Measurements from ENCODE around the gene ATG16L1.

The ATG16L1 gene

DNA sequence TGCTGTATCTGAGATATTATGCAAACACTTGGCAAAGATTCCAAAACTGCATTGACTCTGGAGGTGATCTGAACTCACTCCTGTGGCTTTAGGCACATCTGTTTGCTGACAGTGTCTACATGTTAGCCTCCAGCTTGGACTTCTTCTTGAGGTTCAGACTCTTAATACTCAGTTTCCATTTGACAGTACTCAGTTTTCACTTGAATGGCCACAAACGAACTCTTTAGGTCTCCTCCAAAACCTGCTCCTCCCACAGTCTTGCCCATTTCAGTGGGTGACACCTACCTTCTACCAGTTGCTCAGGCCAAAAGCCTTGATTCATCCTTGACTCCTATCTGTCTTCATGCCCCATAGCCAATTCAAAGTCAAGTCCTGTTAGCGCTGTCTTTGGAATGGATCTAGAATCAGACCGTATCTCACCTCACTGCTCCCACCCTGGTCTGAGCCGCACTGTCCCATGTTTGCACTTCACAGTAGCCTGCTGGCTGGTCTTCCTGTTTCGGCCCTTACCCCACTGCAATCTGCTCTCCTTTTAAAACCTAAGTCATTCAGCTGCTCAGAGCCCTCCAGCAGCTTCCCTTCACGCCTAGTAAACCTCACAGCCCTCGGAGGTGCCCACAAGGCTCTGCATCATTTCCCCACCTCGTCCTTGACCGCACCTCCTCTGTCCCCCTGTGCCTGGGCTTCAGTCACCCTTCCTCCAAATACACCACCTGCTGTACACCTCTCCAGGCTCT, 10.5 kb downstream of the ATG16L1 start:
- no peak for DNase-seq (ENCODE audit: low read depth)
- TF ChIP-seq, protein P1, sequence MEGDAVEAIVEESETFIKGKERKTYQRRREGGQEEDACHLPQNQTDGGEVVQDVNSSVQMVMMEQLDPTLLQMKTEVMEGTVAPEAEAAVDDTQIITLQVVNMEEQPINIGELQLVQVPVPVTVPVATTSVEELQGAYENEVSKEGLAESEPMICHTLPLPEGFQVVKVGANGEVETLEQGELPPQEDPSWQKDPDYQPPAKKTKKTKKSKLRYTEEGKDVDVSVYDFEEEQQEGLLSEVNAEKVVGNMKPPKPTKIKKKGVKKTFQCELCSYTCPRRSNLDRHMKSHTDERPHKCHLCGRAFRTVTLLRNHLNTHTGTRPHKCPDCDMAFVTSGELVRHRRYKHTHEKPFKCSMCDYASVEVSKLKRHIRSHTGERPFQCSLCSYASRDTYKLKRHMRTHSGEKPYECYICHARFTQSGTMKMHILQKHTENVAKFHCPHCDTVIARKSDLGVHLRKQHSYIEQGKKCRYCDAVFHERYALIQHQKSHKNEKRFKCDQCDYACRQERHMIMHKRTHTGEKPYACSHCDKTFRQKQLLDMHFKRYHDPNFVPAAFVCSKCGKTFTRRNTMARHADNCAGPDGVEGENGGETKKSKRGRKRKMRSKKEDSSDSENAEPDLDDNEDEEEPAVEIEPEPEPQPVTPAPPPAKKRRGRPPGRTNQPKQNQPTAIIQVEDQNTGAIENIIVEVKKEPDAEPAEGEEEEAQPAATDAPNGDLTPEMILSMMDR (conservative IDR thresholded peaks at IDR 0.05; ENCODE audit: control insufficient read depth, insufficient read depth, low read depth, low read length): no peak
- H3K4me3 ChIP-seq (ENCODE audit: control insufficient read depth, low read depth, low read length): no peak overlapping the region

DNA sequence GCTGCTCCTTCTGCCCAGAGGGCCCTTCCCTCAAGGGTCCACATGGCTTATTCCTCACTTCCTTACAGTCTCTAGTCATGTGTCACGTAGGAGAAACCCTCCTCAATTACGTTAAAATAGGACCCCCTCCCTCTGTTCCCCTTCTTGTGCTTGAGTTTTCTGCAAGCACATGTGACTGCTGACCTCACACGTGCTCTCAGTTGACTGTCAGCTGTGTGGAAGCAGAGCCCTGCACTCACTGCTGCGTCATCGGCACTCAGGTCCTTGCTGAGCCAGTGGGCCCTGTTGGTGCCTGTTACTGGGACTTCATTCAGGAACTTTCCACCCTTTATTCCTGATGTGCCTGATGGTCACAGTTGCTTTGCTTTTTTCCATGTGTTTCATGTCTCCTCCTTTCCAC, 11.1 kb downstream of the ATG16L1 start:
- no peak for DNase-seq (ENCODE audit: low read depth)
- TF ChIP-seq, protein P1 (conservative IDR thresholded peaks at IDR 0.05; ENCODE audit: control insufficient read depth, insufficient read depth, low read depth, low read length): no peak
- H3K4me3 ChIP-seq (ENCODE audit: control insufficient read depth, low read depth, low read length): no peak overlapping the region

GRCh38 chr2:233263045-233263570, 11.6 kb downstream of the ATG16L1 start:
- H3K4me3 ChIP-seq (ENCODE audit: control insufficient read depth, low read depth, low read length): no peak overlapping the region
- no peak for DNase-seq (ENCODE audit: low read depth)
- TF ChIP-seq, protein P1 (conservative IDR thresholded peaks at IDR 0.05; ENCODE audit: control insufficient read depth, insufficient read depth, low read depth, low read length): no peak

GRCh38 chr2:233264667-233265066, 13.2 kb downstream of the ATG16L1 start:
- DNase-seq (ENCODE audit: low read depth): no peak
- TF ChIP-seq, protein P1 (conservative IDR thresholded peaks at IDR 0.05; ENCODE audit: control insufficient read depth, insufficient read depth, low read depth, low read length): no peak
- no peak overlapping the region for H3K4me3 ChIP-seq (ENCODE audit: control insufficient read depth, low read depth, low read length)

GRCh38 chr2:233265899-233266431, 14.5 kb downstream of the ATG16L1 start:
- DNase-seq (ENCODE audit: low read depth): no peak
- TF ChIP-seq, protein P1 (conservative IDR thresholded peaks at IDR 0.05; ENCODE audit: control insufficient read depth, insufficient read depth, low read depth, low read length): no peak

DNA sequence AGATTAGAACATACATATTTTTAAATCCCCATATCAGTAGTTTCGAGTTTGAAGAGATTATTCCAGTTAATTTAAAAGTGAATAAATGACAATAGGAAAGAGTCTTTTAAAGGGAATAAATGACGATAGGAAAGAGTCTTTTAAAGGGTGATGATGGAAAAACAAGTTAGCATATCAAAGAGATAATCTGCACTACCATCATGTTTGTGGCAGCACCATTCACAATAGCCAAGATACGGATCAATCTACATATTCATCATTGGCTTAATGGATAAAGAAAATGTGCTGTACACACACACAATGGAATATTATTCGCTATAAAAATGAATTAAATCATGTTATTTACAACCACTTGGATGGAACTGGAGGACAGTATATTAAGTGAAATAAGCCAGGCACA, 15.0 kb downstream of the ATG16L1 start:
- no peak for DNase-seq (ENCODE audit: low read depth)
- TF ChIP-seq, protein P1 (conservative IDR thresholded peaks at IDR 0.05; ENCODE audit: control insufficient read depth, insufficient read depth, low read depth, low read length): no peak
- no peak overlapping the region for H3K4me3 ChIP-seq (ENCODE audit: control insufficient read depth, low read depth, low read length)

More at GRCh38 chr2:233265899-233266431, 14.5 kb downstream of the ATG16L1 start:
- no peak overlapping the region for H3K4me3 ChIP-seq (ENCODE audit: control insufficient read depth, low read depth, low read length)
